HTERT RPE-1 (cell line): ENCODE data around the gene PRKRIP1.
"Not testable (repeated sequence)": the region's sequence is repeated elsewhere in the genome, so short reads cannot be mapped to it uniquely, and the experiment has no call there.

ENCODE experiments used
- in situ Hi-C: fragments of 300-500 bp; cut with MboI; formaldehyde crosslinking; loops from 4 replicates; pipeline ENCODE4 v1.14.3; 2020; ENCODE audit warnings: low sequenced_read_pairs

The PRKRIP1 gene

GRCh38 chr7:102474736-102475435, 78.7 kb downstream of the PRKRIP1 start:
- in situ Hi-C loops = not testable (repeated sequence)
